Measurements from ENCODE around the gene WDR82.

The WDR82 gene

GRCh38 chr3:52253314-52254304, 24.8 kb downstream of the WDR82 start:
- peak; percentile 71 for DNase-seq

GRCh38 chr3:52250122-52250521, 28.3 kb downstream of the WDR82 start:
- no peak for DNase-seq

GRCh38 chr3:52249683-52250082, 28.8 kb downstream of the WDR82 start:
- DNase-seq = no peak

GRCh38 chr3:52248816-52249547, 29.5 kb downstream of the WDR82 start:
- no peak for DNase-seq

- DNase-seq = no peak
Measured at GRCh38 chr3:52248165-52248541, 30.3 kb downstream of the WDR82 start.

GRCh38 chr3:52247409-52248164, 30.9 kb downstream of the WDR82 start:
- DNase-seq = no peak

- DNase-seq = no peak
Measured at GRCh38 chr3:52246728-52247408, 31.6 kb downstream of the WDR82 start.

- DNase-seq = no peak
Measured at GRCh38 chr3:52246264-52246620, 32.2 kb downstream of the WDR82 start.

- DNase-seq = peak; percentile 63
Measured at GRCh38 chr3:52245322-52246263, 32.9 kb downstream of the WDR82 start, which contains the start of gene PPM1M. Gene PPM1M, plus strand, starts transcription at chr3:52245759. Its CDS starts 66 bp downstream, at chr3:52245825.

GRCh38 chr3:52243791-52244628, 34.4 kb downstream of the WDR82 start:
- DNase-seq = no peak

GRCh38 chr3:52242039-52242438, 36.4 kb downstream of the WDR82 start:
- no peak for DNase-seq

GRCh38 chr3:52240886-52241370, 37.5 kb downstream of the WDR82 start:
- DNase-seq = no peak

- no peak for DNase-seq
Measured at GRCh38 chr3:52240059-52240885, 38.2 kb downstream of the WDR82 start.

GRCh38 chr3:52238761-52239701, 39.4 kb downstream of the WDR82 start, which contains the start of gene TWF2:
Gene TWF2, minus strand, starts transcription at chr3:52239158. Its CDS starts 142 bp downstream, at chr3:52239016.
- peak; percentile 78 for DNase-seq

GRCh38 chr3:52238193-52238760, 40.2 kb downstream of the WDR82 start:
- no peak for DNase-seq

GRCh38 chr3:52237657-52238172, 40.7 kb downstream of the WDR82 start:
- DNase-seq = no peak

- no peak for DNase-seq
Measured at GRCh38 chr3:52237006-52237656, 41.3 kb downstream of the WDR82 start.
